ENCODE results near the gene ABCC3. TPM values are rescaled to one million over a fixed set of nuclear protein-coding genes. Genes with fewer than 3 reads are reported as not detected.

Gene ABCC3
- total and polyA plus RNA-seq, 9 of the 15 experiments (the other 6 are each of a cell fraction or from before 2014, with no cell fraction given), result 0.03 to 1.6 (median 0.42) TPM; not detected in 5

- TF ChIP-seq, protein P1, sequence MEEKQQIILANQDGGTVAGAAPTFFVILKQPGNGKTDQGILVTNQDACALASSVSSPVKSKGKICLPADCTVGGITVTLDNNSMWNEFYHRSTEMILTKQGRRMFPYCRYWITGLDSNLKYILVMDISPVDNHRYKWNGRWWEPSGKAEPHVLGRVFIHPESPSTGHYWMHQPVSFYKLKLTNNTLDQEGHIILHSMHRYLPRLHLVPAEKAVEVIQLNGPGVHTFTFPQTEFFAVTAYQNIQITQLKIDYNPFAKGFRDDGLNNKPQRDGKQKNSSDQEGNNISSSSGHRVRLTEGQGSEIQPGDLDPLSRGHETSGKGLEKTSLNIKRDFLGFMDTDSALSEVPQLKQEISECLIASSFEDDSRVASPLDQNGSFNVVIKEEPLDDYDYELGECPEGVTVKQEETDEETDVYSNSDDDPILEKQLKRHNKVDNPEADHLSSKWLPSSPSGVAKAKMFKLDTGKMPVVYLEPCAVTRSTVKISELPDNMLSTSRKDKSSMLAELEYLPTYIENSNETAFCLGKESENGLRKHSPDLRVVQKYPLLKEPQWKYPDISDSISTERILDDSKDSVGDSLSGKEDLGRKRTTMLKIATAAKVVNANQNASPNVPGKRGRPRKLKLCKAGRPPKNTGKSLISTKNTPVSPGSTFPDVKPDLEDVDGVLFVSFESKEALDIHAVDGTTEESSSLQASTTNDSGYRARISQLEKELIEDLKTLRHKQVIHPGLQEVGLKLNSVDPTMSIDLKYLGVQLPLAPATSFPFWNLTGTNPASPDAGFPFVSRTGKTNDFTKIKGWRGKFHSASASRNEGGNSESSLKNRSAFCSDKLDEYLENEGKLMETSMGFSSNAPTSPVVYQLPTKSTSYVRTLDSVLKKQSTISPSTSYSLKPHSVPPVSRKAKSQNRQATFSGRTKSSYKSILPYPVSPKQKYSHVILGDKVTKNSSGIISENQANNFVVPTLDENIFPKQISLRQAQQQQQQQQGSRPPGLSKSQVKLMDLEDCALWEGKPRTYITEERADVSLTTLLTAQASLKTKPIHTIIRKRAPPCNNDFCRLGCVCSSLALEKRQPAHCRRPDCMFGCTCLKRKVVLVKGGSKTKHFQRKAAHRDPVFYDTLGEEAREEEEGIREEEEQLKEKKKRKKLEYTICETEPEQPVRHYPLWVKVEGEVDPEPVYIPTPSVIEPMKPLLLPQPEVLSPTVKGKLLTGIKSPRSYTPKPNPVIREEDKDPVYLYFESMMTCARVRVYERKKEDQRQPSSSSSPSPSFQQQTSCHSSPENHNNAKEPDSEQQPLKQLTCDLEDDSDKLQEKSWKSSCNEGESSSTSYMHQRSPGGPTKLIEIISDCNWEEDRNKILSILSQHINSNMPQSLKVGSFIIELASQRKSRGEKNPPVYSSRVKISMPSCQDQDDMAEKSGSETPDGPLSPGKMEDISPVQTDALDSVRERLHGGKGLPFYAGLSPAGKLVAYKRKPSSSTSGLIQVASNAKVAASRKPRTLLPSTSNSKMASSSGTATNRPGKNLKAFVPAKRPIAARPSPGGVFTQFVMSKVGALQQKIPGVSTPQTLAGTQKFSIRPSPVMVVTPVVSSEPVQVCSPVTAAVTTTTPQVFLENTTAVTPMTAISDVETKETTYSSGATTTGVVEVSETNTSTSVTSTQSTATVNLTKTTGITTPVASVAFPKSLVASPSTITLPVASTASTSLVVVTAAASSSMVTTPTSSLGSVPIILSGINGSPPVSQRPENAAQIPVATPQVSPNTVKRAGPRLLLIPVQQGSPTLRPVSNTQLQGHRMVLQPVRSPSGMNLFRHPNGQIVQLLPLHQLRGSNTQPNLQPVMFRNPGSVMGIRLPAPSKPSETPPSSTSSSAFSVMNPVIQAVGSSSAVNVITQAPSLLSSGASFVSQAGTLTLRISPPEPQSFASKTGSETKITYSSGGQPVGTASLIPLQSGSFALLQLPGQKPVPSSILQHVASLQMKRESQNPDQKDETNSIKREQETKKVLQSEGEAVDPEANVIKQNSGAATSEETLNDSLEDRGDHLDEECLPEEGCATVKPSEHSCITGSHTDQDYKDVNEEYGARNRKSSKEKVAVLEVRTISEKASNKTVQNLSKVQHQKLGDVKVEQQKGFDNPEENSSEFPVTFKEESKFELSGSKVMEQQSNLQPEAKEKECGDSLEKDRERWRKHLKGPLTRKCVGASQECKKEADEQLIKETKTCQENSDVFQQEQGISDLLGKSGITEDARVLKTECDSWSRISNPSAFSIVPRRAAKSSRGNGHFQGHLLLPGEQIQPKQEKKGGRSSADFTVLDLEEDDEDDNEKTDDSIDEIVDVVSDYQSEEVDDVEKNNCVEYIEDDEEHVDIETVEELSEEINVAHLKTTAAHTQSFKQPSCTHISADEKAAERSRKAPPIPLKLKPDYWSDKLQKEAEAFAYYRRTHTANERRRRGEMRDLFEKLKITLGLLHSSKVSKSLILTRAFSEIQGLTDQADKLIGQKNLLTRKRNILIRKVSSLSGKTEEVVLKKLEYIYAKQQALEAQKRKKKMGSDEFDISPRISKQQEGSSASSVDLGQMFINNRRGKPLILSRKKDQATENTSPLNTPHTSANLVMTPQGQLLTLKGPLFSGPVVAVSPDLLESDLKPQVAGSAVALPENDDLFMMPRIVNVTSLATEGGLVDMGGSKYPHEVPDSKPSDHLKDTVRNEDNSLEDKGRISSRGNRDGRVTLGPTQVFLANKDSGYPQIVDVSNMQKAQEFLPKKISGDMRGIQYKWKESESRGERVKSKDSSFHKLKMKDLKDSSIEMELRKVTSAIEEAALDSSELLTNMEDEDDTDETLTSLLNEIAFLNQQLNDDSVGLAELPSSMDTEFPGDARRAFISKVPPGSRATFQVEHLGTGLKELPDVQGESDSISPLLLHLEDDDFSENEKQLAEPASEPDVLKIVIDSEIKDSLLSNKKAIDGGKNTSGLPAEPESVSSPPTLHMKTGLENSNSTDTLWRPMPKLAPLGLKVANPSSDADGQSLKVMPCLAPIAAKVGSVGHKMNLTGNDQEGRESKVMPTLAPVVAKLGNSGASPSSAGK (IDR thresholded peaks at IDR 0.05), result no peak
- TF ChIP-seq SUPT5H (IDR thresholded peaks at IDR 0.05), result 0 out of 2 replicates have a peak, but pooled peaks have one; percentile 17
- peak; percentile 22; the same call in 1 of the 2 replicates for TF ChIP-seq NR2C1 (IDR thresholded peaks at IDR 0.05)
- TF ChIP-seq NR2C1 (tag; IDR thresholded peaks at IDR 0.05), result no peak
- no peak for TF ChIP-seq PREB (CRISPR knock-in tag; IDR thresholded peaks at IDR 0.05)
Measured at GRCh38 chr17:50725769-50726655, 91.3 kb downstream of the ABCC3 start (continued).
